NOMO-1 treated with DMSO at 0.1 percent for 48 hours (cell line): Measurements from ENCODE around the gene SH3PXD2A.

Experiments
- DNase-seq: peaks from one replicate; lab custom pipeline; 2025; ENCODE audit not compliant: unreplicated experiment; lab: John Stamatoyannopoulos, UW

Gene SH3PXD2A

GRCh38 chr10:103729851-103730250 lies 125.5 kb downstream of the SH3PXD2A start:
- no peak for DNase-seq

GRCh38 chr10:103727991-103728689 lies 127.2 kb downstream of the SH3PXD2A start:
- no peak for DNase-seq

GRCh38 chr10:103727546-103727963 lies 127.8 kb downstream of the SH3PXD2A start:
- DNase-seq: no peak

- DNase-seq: no peak
Observed at GRCh38 chr10:103726637-103727036, 128.7 kb downstream of the SH3PXD2A start.

GRCh38 chr10:103725242-103725641 lies 130.1 kb downstream of the SH3PXD2A start:
- DNase-seq: no peak

- DNase-seq: no peak
Observed at GRCh38 chr10:103724771-103725170, 130.6 kb downstream of the SH3PXD2A start.

- no peak for DNase-seq
Observed at GRCh38 chr10:103724074-103724473, 131.3 kb downstream of the SH3PXD2A start.

GRCh38 chr10:103723557-103723956 lies 131.8 kb downstream of the SH3PXD2A start:
- no peak for DNase-seq

- no peak for DNase-seq
Observed at GRCh38 chr10:103722632-103723031, 132.7 kb downstream of the SH3PXD2A start.

GRCh38 chr10:103720964-103721335 lies 134.4 kb downstream of the SH3PXD2A start:
- DNase-seq: no peak

GRCh38 chr10:103720328-103720963 lies 134.9 kb downstream of the SH3PXD2A start:
- no peak for DNase-seq

- DNase-seq: no peak
Observed at GRCh38 chr10:103719036-103719435, 136.3 kb downstream of the SH3PXD2A start.

- no peak for DNase-seq
Observed at GRCh38 chr10:103718247-103718620, 137.1 kb downstream of the SH3PXD2A start.

GRCh38 chr10:103717341-103718246 lies 137.8 kb downstream of the SH3PXD2A start:
- DNase-seq: no peak

GRCh38 chr10:103716206-103717160 lies 138.9 kb downstream of the SH3PXD2A start:
- no peak for DNase-seq

- DNase-seq: no peak
Observed at GRCh38 chr10:103715430-103715829, 139.9 kb downstream of the SH3PXD2A start.

GRCh38 chr10:103714232-103714891 lies 141.0 kb downstream of the SH3PXD2A start:
- DNase-seq: no peak

- DNase-seq: no peak
Observed at GRCh38 chr10:103713676-103714075, 141.7 kb downstream of the SH3PXD2A start.

- peak; percentile 72 for DNase-seq
Observed at GRCh38 chr10:103712898-103713498, 142.4 kb downstream of the SH3PXD2A start.

- no peak for DNase-seq
Observed at GRCh38 chr10:103712146-103712545, 143.2 kb downstream of the SH3PXD2A start.
